ENCODE data around the gene LIME1. TPM values are rescaled to one million over a fixed set of nuclear protein-coding genes. Genes with fewer than 3 reads are reported as not detected.

Gene LIME1
- total and polyA plus RNA-seq, 7 donors = 1.7 to 5.1 (median 3.1) TPM

- Histone ChIP-seq H3K27ac (peak overlapping the region; percentile 66), H3K4me3 (peak overlapping the region; percentile 9), H3K36me3 (ENCODE audit: insufficient read depth in 1 of 2, low read depth in 1 of 2) (peaks cover 7 to 27% of the 10 kb centered on the region in 2 donors), H3K4me1 (peaks cover 36% of the 10 kb centered on the region), H3K27me3 (ENCODE audit: insufficient read depth in 3 of 3, low read length in 2 of 3) (no peaks in the 10 kb centered on the region), H3K9me3 (no peaks in the 10 kb centered on the region)
- DNase-seq (peak in 1 of 2 donors; percentile 58), ATAC-seq (no peak)
- TF ChIP-seq, protein P1, sequence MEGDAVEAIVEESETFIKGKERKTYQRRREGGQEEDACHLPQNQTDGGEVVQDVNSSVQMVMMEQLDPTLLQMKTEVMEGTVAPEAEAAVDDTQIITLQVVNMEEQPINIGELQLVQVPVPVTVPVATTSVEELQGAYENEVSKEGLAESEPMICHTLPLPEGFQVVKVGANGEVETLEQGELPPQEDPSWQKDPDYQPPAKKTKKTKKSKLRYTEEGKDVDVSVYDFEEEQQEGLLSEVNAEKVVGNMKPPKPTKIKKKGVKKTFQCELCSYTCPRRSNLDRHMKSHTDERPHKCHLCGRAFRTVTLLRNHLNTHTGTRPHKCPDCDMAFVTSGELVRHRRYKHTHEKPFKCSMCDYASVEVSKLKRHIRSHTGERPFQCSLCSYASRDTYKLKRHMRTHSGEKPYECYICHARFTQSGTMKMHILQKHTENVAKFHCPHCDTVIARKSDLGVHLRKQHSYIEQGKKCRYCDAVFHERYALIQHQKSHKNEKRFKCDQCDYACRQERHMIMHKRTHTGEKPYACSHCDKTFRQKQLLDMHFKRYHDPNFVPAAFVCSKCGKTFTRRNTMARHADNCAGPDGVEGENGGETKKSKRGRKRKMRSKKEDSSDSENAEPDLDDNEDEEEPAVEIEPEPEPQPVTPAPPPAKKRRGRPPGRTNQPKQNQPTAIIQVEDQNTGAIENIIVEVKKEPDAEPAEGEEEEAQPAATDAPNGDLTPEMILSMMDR (IDR thresholded peaks at IDR 0.05) = no peak
- 69 to 81% (median 79%) methylated on average over 39 to 40 of the region's 40 CpGs for WGBS, 3 donors
- intact Hi-C loops (cut with DNase I) = no loop called here
Observed at GRCh38 chr20:63697868-63698545, 38.5 kb upstream of the LIME1 start.

- H3K36me3 ChIP-seq (ENCODE audit: insufficient read depth in 1 of 2, low read depth in 1 of 2) = peaks cover 7 to 30% of the 10 kb centered on the region in 2 donors
- DNase-seq (peak; percentile 83 to 85), ATAC-seq (peak; percentile 47 to 65 (median 58))
- peak overlapping the region; percentile 9 for H3K4me3 ChIP-seq
- intact Hi-C loops (cut with DNase I) = no loop called here
- H3K27ac ChIP-seq = peak overlapping the region; percentile 71
- WGBS, 3 donors = 25 to 34% (median 25%) methylated on average over 16 to 19 of the region's 19 CpGs
- no peaks in the 10 kb centered on the region for H3K9me3 ChIP-seq
- H3K27me3 ChIP-seq (ENCODE audit: insufficient read depth in 3 of 3, low read length in 2 of 3) = no peaks in the 10 kb centered on the region
- peaks cover 36% of the 10 kb centered on the region for H3K4me1 ChIP-seq
- TF ChIP-seq, protein P1 (IDR thresholded peaks at IDR 0.05) = no peak
Observed at GRCh38 chr20:63698739-63699465, 37.6 kb upstream of the LIME1 start.

DNA sequence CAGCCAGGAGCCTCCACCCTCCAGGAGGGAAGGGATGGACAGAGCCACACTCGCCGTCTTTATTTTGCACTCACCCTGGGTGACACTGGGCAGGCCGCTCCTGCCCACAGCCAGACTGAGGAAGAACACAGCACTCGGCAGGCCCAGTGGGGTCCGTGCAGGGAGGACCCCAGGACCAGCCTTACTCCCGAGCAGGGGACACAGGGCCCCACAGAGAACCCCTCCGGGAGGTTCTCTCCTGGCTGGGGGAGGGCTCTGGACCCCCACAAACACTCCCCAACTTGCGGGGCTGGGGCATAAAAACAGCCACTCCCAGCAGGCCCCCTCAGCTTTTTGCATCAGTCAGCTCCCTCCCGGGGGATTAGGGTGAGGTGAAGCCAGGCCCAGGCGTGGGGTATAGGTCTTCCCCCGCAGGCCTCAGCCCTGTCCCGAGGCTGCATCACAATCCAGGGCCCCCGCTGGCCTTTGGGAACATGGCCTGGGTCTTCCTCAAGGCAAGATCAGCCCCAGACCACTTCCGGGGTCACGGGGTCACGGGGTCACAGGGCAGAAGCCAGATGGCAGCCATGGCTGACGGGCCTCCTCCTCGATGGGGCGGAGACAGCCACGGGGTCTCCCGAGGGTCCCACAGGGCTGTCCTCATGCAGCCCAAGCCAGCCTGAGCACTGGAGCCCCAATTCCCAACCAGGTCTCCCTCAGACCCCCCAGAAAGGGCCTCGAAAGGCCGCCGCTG lies 36.8 kb upstream of the LIME1 start:
- TF ChIP-seq, protein P1 (IDR thresholded peaks at IDR 0.05) = no peak
- ATAC-seq (no peak), DNase-seq (peak; percentile 24 to 61)
- 69 to 74% (median 72%) methylated on average over 23 to 24 of the region's 24 CpGs for WGBS, 3 donors
- Histone ChIP-seq H3K27ac (peak overlapping the region; percentile 71), H3K36me3 (ENCODE audit: insufficient read depth in 1 of 2, low read depth in 1 of 2) (peaks cover 3 to 30% of the 10 kb centered on the region in 2 donors), H3K4me1 (peaks cover 36% of the 10 kb centered on the region), H3K4me3 (no peak overlapping the region), H3K27me3 (ENCODE audit: insufficient read depth in 3 of 3, low read length in 2 of 3) (no peaks in the 10 kb centered on the region), H3K9me3 (no peaks in the 10 kb centered on the region)
- intact Hi-C loops (cut with DNase I) = loop anchor here in 1 of 2 donors (5.0 kb wide), 2 partner anchors 37 to 38 kb away; partner anchors contain the start of genes LIME1 and SLC2A4RG

- H3K9me3 ChIP-seq = no peaks in the 10 kb centered on the region
- no peak overlapping the region for H3K4me3 ChIP-seq
- intact Hi-C loops (cut with DNase I) = loop anchor here in 1 of 2 donors (5.0 kb wide), 2 partner anchors 37 to 38 kb away; partner anchors contain the start of genes LIME1 and SLC2A4RG
- H3K27ac ChIP-seq = no peak overlapping the region
- TF ChIP-seq, protein P1 (IDR thresholded peaks at IDR 0.05) = no peak
- peaks cover 3 to 30% of the 10 kb centered on the region in 2 donors for H3K36me3 ChIP-seq (ENCODE audit: insufficient read depth in 1 of 2, low read depth in 1 of 2)
- peaks cover 36% of the 10 kb centered on the region for H3K4me1 ChIP-seq
- ATAC-seq (no peak), DNase-seq (peak; percentile 20 to 59)
- WGBS, 3 donors = 83 to 85% (median 84%) methylated on average over 43 of the region's 43 CpGs
- no peaks in the 10 kb centered on the region for H3K27me3 ChIP-seq (ENCODE audit: insufficient read depth in 3 of 3, low read length in 2 of 3)
Observed at GRCh38 chr20:63700199-63701050, 36.0 kb upstream of the LIME1 start.
